Stomach (tissue), 4 donors: Measurements from ENCODE around the gene PCSK2.

Experiments
- CTCF ChIP-seq, 7 experiments: fragments of 450-650 bp in 4 of 7; fragments of 200-600 bp in 3 of 7; sonication (generic) in 3 of 7; IDR thresholded peaks; one replicate each; pipeline ENCODE4 v1.5.1; 2016 to 2019; ENCODE audit warnings: antibody characterized with exemption in 7 of 7, control low read depth in 2 of 7, mild to moderate bottlenecking in 1 of 7
- POLR2A ChIP-seq, 4 donors: fragments of 450-650 bp; IDR thresholded peaks; one replicate each; pipeline ENCODE4 v1.6.1; 2016; ENCODE audit warnings: antibody characterized with exemption in 4 of 4, control low read depth in 2 of 4, mild to moderate bottlenecking in 1 of 4, moderate library complexity in 1 of 4
- POLR2AphosphoS5 ChIP-seq, 3 donors: sonication (generic); formaldehyde crosslinking; IDR thresholded peaks; one replicate each; pipeline ENCODE4 v1.6.1; 2016; ENCODE audit warnings: antibody characterized with exemption in 3 of 3

- TF ChIP-seq CTCF (IDR thresholded peaks at IDR 0.05) (no peak), POLR2A (IDR thresholded peaks at IDR 0.05) (no peak), POLR2AphosphoS5 (IDR thresholded peaks at IDR 0.05) (no peak)
These were observed 229.4 kb downstream of the PCSK2 start for GRCh38 chr20:17456279-17456678.
